ENCODE measurements around the gene KRT6A.

The KRT6A gene

GRCh38 chr12:52529417-52529816 is 36.4 kb upstream of the KRT6A start:
- Mint-ChIP-seq H3K4me1 (ENCODE audit: low read depth) (no peaks in the 10 kb centered on the region), H3K4me3 (no peak overlapping the region), H3K9me3 (ENCODE audit: low read depth) (no peaks in the 10 kb centered on the region), H3K27ac (no peak overlapping the region), H3K27me3 (no peaks in the 10 kb centered on the region), H3K36me3 (no peaks in the 10 kb centered on the region)

- Mint-ChIP-seq H3K36me3 (no peaks in the 10 kb centered on the region), H3K4me3 (no peak overlapping the region), H3K9me3 (ENCODE audit: low read depth) (no peaks in the 10 kb centered on the region), H3K27me3 (no peaks in the 10 kb centered on the region), H3K4me1 (ENCODE audit: low read depth) (no peaks in the 10 kb centered on the region), H3K27ac (no peak overlapping the region)
These were observed 35.6 kb upstream of the KRT6A start for GRCh38 chr12:52528641-52529143.

- H3K4me3 Mint-ChIP-seq, result no peak overlapping the region
- H3K36me3 Mint-ChIP-seq, result no peaks in the 10 kb centered on the region
- H3K27me3 Mint-ChIP-seq, result no peaks in the 10 kb centered on the region
- no peaks in the 10 kb centered on the region for H3K4me1 Mint-ChIP-seq (ENCODE audit: low read depth)
- H3K27ac Mint-ChIP-seq, result no peak overlapping the region
- no peaks in the 10 kb centered on the region for H3K9me3 Mint-ChIP-seq (ENCODE audit: low read depth)
These were observed 34.2 kb upstream of the KRT6A start for GRCh38 chr12:52527121-52527800.

- Mint-ChIP-seq H3K4me3 (no peak overlapping the region), H3K27ac (no peak overlapping the region), H3K36me3 (no peaks in the 10 kb centered on the region), H3K27me3 (no peaks in the 10 kb centered on the region), H3K9me3 (ENCODE audit: low read depth) (no peaks in the 10 kb centered on the region), H3K4me1 (ENCODE audit: low read depth) (no peaks in the 10 kb centered on the region)
These were observed 33.5 kb upstream of the KRT6A start for GRCh38 chr12:52526511-52526951.

GRCh38 chr12:52525661-52526499 is 32.8 kb upstream of the KRT6A start:
- Mint-ChIP-seq H3K4me3 (no peak overlapping the region), H3K4me1 (ENCODE audit: low read depth) (no peaks in the 10 kb centered on the region), H3K9me3 (ENCODE audit: low read depth) (no peaks in the 10 kb centered on the region), H3K36me3 (no peaks in the 10 kb centered on the region), H3K27ac (no peak overlapping the region), H3K27me3 (no peaks in the 10 kb centered on the region)

- no peaks in the 10 kb centered on the region for H3K4me1 Mint-ChIP-seq (ENCODE audit: low read depth)
- no peaks in the 10 kb centered on the region for H3K36me3 Mint-ChIP-seq
These were observed 32.0 kb upstream of the KRT6A start for GRCh38 chr12:52524898-52525591.

GRCh38 chr12:52524241-52524897 is 31.3 kb upstream of the KRT6A start:
- no peaks in the 10 kb centered on the region for H3K27me3 Mint-ChIP-seq
- H3K9me3 Mint-ChIP-seq (ENCODE audit: low read depth), result no peaks in the 10 kb centered on the region
- H3K4me3 Mint-ChIP-seq, result no peak overlapping the region
- no peaks in the 10 kb centered on the region for H3K4me1 Mint-ChIP-seq (ENCODE audit: low read depth)
- no peaks in the 10 kb centered on the region for H3K36me3 Mint-ChIP-seq
- no peak overlapping the region for H3K27ac Mint-ChIP-seq

More at GRCh38 chr12:52524898-52525591, 32.0 kb upstream of the KRT6A start:
- Mint-ChIP-seq H3K9me3 (ENCODE audit: low read depth) (no peaks in the 10 kb centered on the region), H3K27me3 (no peaks in the 10 kb centered on the region), H3K27ac (no peak overlapping the region), H3K4me3 (no peak overlapping the region)

GRCh38 chr12:52523824-52524223 is 30.8 kb upstream of the KRT6A start:
- Mint-ChIP-seq H3K27me3 (no peaks in the 10 kb centered on the region), H3K9me3 (ENCODE audit: low read depth) (no peaks in the 10 kb centered on the region), H3K36me3 (no peaks in the 10 kb centered on the region), H3K4me1 (ENCODE audit: low read depth) (no peaks in the 10 kb centered on the region), H3K27ac (no peak overlapping the region), H3K4me3 (no peak overlapping the region)

- Mint-ChIP-seq H3K4me1 (ENCODE audit: low read depth) (no peaks in the 10 kb centered on the region), H3K36me3 (no peaks in the 10 kb centered on the region), H3K27me3 (no peaks in the 10 kb centered on the region), H3K27ac (no peak overlapping the region), H3K4me3 (no peak overlapping the region), H3K9me3 (ENCODE audit: low read depth) (no peaks in the 10 kb centered on the region)
These were observed 29.4 kb upstream of the KRT6A start for GRCh38 chr12:52522346-52523011.

GRCh38 chr12:52521568-52522266 is 28.7 kb upstream of the KRT6A start:
- H3K4me3 Mint-ChIP-seq, result no peak overlapping the region
- H3K27me3 Mint-ChIP-seq, result no peaks in the 10 kb centered on the region

GRCh38 chr12:52521175-52521567 is 28.1 kb upstream of the KRT6A start:
- Mint-ChIP-seq H3K27ac (no peak overlapping the region), H3K4me3 (no peak overlapping the region), H3K36me3 (no peaks in the 10 kb centered on the region), H3K4me1 (ENCODE audit: low read depth) (no peaks in the 10 kb centered on the region), H3K9me3 (ENCODE audit: low read depth) (no peaks in the 10 kb centered on the region), H3K27me3 (no peaks in the 10 kb centered on the region)

More at GRCh38 chr12:52521568-52522266, 28.7 kb upstream of the KRT6A start:
- H3K27ac Mint-ChIP-seq, result no peak overlapping the region
- no peaks in the 10 kb centered on the region for H3K36me3 Mint-ChIP-seq
- H3K9me3 Mint-ChIP-seq (ENCODE audit: low read depth), result no peaks in the 10 kb centered on the region
- H3K4me1 Mint-ChIP-seq (ENCODE audit: low read depth), result no peaks in the 10 kb centered on the region

GRCh38 chr12:52519826-52520662 is 27.0 kb upstream of the KRT6A start, which contains the start of gene KRT5:
Gene KRT5 (minus strand): TSS chr12:52520394. CDS start chr12:52520296, 98 bp downstream.
- Mint-ChIP-seq H3K36me3 (no peaks in the 10 kb centered on the region), H3K27ac (no peak within 1 kb of the TSS), H3K4me1 (ENCODE audit: low read depth) (no peaks in the 10 kb centered on the region), H3K4me3 (no peak within 1 kb of the TSS), H3K9me3 (ENCODE audit: low read depth) (no peaks in the 10 kb centered on the region), H3K27me3 (no peaks in the 10 kb centered on the region)

- Mint-ChIP-seq H3K27ac (no peak overlapping the region), H3K9me3 (ENCODE audit: low read depth) (no peaks in the 10 kb centered on the region), H3K4me3 (no peak overlapping the region), H3K4me1 (ENCODE audit: low read depth) (no peaks in the 10 kb centered on the region), H3K36me3 (no peaks in the 10 kb centered on the region), H3K27me3 (peaks cover under 1% of the 10 kb centered on the region)
These were observed 26.3 kb upstream of the KRT6A start for GRCh38 chr12:52519387-52519703.

Measured in activated naive CD8-positive, alpha-beta T cell (primary cell).